GM21423 (cell line): Measurements from ENCODE around the gene HOXD4.

Experiments
- ATAC-seq: cut with Tn5 transposase; IDR thresholded peaks from one replicate; pipeline ENCODE4 v1.9.1; 2021; ENCODE audit warnings: mild to moderate bottlenecking, moderate library complexity; ENCODE audit not compliant: unreplicated experiment

The HOXD4 gene

GRCh38 chr2:176139661-176140512, 11.5 kb upstream of the HOXD4 start:
- no peak for ATAC-seq

GRCh38 chr2:176140513-176141317, 10.6 kb upstream of the HOXD4 start:
- peak; percentile 91 for ATAC-seq

- no peak for ATAC-seq
Observed at GRCh38 chr2:176142281-176142680, 9.1 kb upstream of the HOXD4 start.

GRCh38 chr2:176145085-176145969, 6.0 kb upstream of the HOXD4 start:
- ATAC-seq: no peak

GRCh38 chr2:176146101-176146500, 5.2 kb upstream of the HOXD4 start:
- ATAC-seq: no peak

GRCh38 chr2:176146645-176147044, 4.7 kb upstream of the HOXD4 start:
- no peak for ATAC-seq

GRCh38 chr2:176147210-176147799, 4.0 kb upstream of the HOXD4 start:
- ATAC-seq: no peak

- ATAC-seq: no peak
Observed at GRCh38 chr2:176147800-176148496, 3.4 kb upstream of the HOXD4 start.

GRCh38 chr2:176148751-176149421, 2.5 kb upstream of the HOXD4 start:
- no peak for ATAC-seq

GRCh38 chr2:176149481-176149938, 1.8 kb upstream of the HOXD4 start:
- no peak for ATAC-seq

- no peak for ATAC-seq
Observed at GRCh38 chr2:176149939-176150583, 1.3 kb upstream of the HOXD4 start.

- no peak for ATAC-seq
Observed at GRCh38 chr2:176150584-176151441, 537 bp upstream of the HOXD4 start.

GRCh38 chr2:176152350-176153181, 1.2 kb downstream of the HOXD4 start:
- no peak for ATAC-seq

GRCh38 chr2:176154576-176155252, 3.4 kb downstream of the HOXD4 start:
- ATAC-seq: no peak

GRCh38 chr2:176155356-176156044, 4.2 kb downstream of the HOXD4 start:
- no peak for ATAC-seq

GRCh38 chr2:176156301-176156806, 5.0 kb downstream of the HOXD4 start:
- ATAC-seq: no peak
